A549 (cell line): ENCODE measurements around the gene GRID2. TPM values are rescaled to one million over a fixed set of nuclear protein-coding genes. Genes with fewer than 3 reads are reported as not detected.

Experiments
- ATAC-seq, 2 experiments: fragments of 200-7000 bp in 1 of 2; fragments of >200 bp in 1 of 2; cut with Nextera tagmentation in 1 of 2; cut with Tn5 transposase in 1 of 2; 3 replicates each; pipeline versions ENCODE4 v1.8.0 to v1.9.1; 2018 to 2020; ENCODE audit warnings: mild to moderate bottlenecking in 1 of 2, moderate library complexity in 1 of 2
- CTCF ChIA-PET: fragments of 300-600 bp; sonication (Branson Sonifier 250); formaldehyde crosslinking; extraction: SDS; loops from one replicate; lab custom pipeline; 2021; ENCODE audit warnings: antibody characterized with exemption, inconsistent platforms; lab: Yijun Ruan, JAX
- POLR2A ChIA-PET: fragments of 350-600 bp; formaldehyde crosslinking; extraction: SDS; loops from one replicate; lab custom pipeline; 2021; ENCODE audit warnings: antibody characterized with exemption, inconsistent platforms; lab: Yijun Ruan, JAX
- DNase-seq, 2 experiments: peaks; one replicate each; pipeline versions ENCODE4 v3.0.0 to v3.0.0-alpha.2; 2011 to 2016; ENCODE audit warnings: low read depth in 1 of 2, low spot score in 1 of 2
- FAIRE-seq: peaks from 2 replicates; lab custom pipeline; 2011; peaks lifted over from hg19 to GRCh38; lab: Jason Lieb, UNC
- H3K27ac ChIP-seq, 2 experiments: fragments of >200 bp; sonication (Bioruptor Twin); formaldehyde crosslinking; 3 replicates each; pipeline ENCODE4 v1.5.1; 2016 to 2017
- H3K4me1 ChIP-seq: fragments of >200 bp; sonication (Bioruptor Twin); formaldehyde crosslinking; 3 replicates; pipeline ENCODE4 v1.6.1; 2016
- H3K4me2 ChIP-seq: fragments of >200 bp; sonication (Bioruptor Twin); formaldehyde crosslinking; 3 replicates; pipeline ENCODE4 v1.6.1; 2016
- H3K4me3 ChIP-seq: fragments of >200 bp; sonication (Bioruptor Twin); formaldehyde crosslinking; 3 replicates; pipeline ENCODE4 v1.5.1; 2016
- H3K9me3 ChIP-seq: fragments of >200 bp; sonication (Bioruptor Twin); formaldehyde crosslinking; 3 replicates; pipeline ENCODE4 v1.6.1; 2016
- BHLHE40 ChIP-seq: IDR thresholded peaks from 2 replicates; pipeline ENCODE4 v1.6.1; 2012; ENCODE audit warnings: low read depth, low read length, inconsistent platforms
- CBX2 ChIP-seq: fragments of 200-600 bp; sonication (generic); IDR thresholded peaks from 2 replicates; pipeline ENCODE4 v1.6.1; 2016; ENCODE audit warnings: low read depth, mild to moderate bottlenecking, borderline replicate concordance
- CBX8 ChIP-seq: fragments of 200-600 bp; sonication (generic); IDR thresholded peaks from 2 replicates; pipeline ENCODE4 v1.6.1; 2016
- CHD2 ChIP-seq: fragments of 150-350 bp; IDR thresholded peaks from 2 replicates; pipeline ENCODE4 v1.6.1; 2014; ENCODE audit warnings: low read length; ENCODE audit not compliant: partially characterized antibody
- EHMT2 ChIP-seq: fragments of 200-600 bp; sonication (generic); IDR thresholded peaks from 2 replicates; pipeline ENCODE4 v1.6.1; 2016; ENCODE audit warnings: antibody characterized with exemption, low read depth, mild to moderate bottlenecking, moderate library complexity
- EP300 ChIP-seq, 2 experiments: fragments of >200 bp; sonication (Bioruptor Twin); formaldehyde crosslinking; IDR thresholded peaks; 2 replicates in 1 of 2; 3 replicates in 1 of 2; pipeline ENCODE4 v1.6.1; 2016 to 2017
- FOSL2 ChIP-seq, 2 experiments: fragments of 450-650 bp in 1 of 2; fragments of >200 bp in 1 of 2; sonication (Bioruptor Twin) in 1 of 2; formaldehyde crosslinking; IDR thresholded peaks; 2 replicates each; pipeline versions ENCODE4 v1.5.0 to v1.6.1; 2016 to 2020; ENCODE audit warnings: mild to moderate bottlenecking in 1 of 2, moderate library complexity in 1 of 2
- HOXA7 ChIP-seq: fragments of 250-450 bp; sonication (Bioruptor Pico); IDR thresholded peaks from 2 replicates; pipeline ENCODE4 v1.5.0; 2020; ENCODE audit warnings: mild to moderate bottlenecking, moderate library complexity
- HOXB13 ChIP-seq: fragments of 250-450 bp; sonication (Bioruptor Pico); IDR thresholded peaks from 2 replicates; pipeline ENCODE4 v1.5.0; 2020; ENCODE audit warnings: low read depth, mild to moderate bottlenecking, moderate library complexity
- HOXB5 ChIP-seq: fragments of 250-450 bp; sonication (Bioruptor Pico); IDR thresholded peaks from 2 replicates; pipeline ENCODE4 v1.5.0; 2020; ENCODE audit warnings: mild to moderate bottlenecking, moderate library complexity
- JUN ChIP-seq, 2 experiments: fragments of >200 bp; sonication (Bioruptor Twin); formaldehyde crosslinking; IDR thresholded peaks; 2 replicates in 1 of 2; 3 replicates in 1 of 2; pipeline ENCODE4 v1.6.1; 2016 to 2017
- KDM5A ChIP-seq: fragments of 200-600 bp; sonication (generic); IDR thresholded peaks from 2 replicates; pipeline ENCODE4 v1.6.1; 2016; ENCODE audit warnings: antibody characterized with exemption, mild to moderate bottlenecking
- MAFK ChIP-seq: fragments of 450-650 bp; IDR thresholded peaks from 2 replicates; pipeline ENCODE4 v1.6.1; 2014; ENCODE audit not compliant: partially characterized antibody
- MYC ChIP-seq: IDR thresholded peaks from 2 replicates; pipeline ENCODE4 v1.6.1; 2012; ENCODE audit warnings: mild to moderate bottlenecking, inconsistent platforms, low read length, improper control_type of control experiment, borderline replicate concordance
- NPAS2 ChIP-seq: fragments of 250-450 bp; sonication (Bioruptor Pico); IDR thresholded peaks from 2 replicates; pipeline ENCODE4 v1.8.0; 2022; ENCODE audit warnings: mild to moderate bottlenecking, moderate library complexity, borderline replicate concordance
- NR3C1 ChIP-seq: fragments of >200 bp; sonication (Bioruptor Twin); formaldehyde crosslinking; IDR thresholded peaks from 3 replicates; pipeline ENCODE4 v1.6.1; 2017
- PBX3 ChIP-seq: IDR thresholded peaks from 2 replicates; pipeline ENCODE4 v1.6.1; 2012
- POLR2A ChIP-seq: IDR thresholded peaks from 2 replicates; pipeline ENCODE4 v1.6.1; 2012; ENCODE audit warnings: mild to moderate bottlenecking, low read length
- SMC3 ChIP-seq: fragments of >200 bp; sonication (Bioruptor Twin); formaldehyde crosslinking; IDR thresholded peaks from 3 replicates; pipeline ENCODE4 v1.6.1; 2018; ENCODE audit warnings: inconsistent platforms
- TFCP2L1 ChIP-seq: fragments of 250-450 bp; sonication (Bioruptor Pico); IDR thresholded peaks from 2 replicates; pipeline ENCODE4 v1.5.0; 2021; ENCODE audit warnings: mild to moderate bottlenecking
- TP53 ChIP-seq: fragments of 250-450 bp; sonication (Bioruptor Pico); IDR thresholded peaks from 2 replicates; pipeline ENCODE4 v1.5.0; 2021; ENCODE audit warnings: mild to moderate bottlenecking, moderate library complexity
- ZFP36 ChIP-seq: fragments of 450-650 bp; IDR thresholded peaks from 2 replicates; pipeline ENCODE4 v1.6.1; 2014; ENCODE audit warnings: borderline replicate concordance; ENCODE audit not compliant: partially characterized antibody
- ZNF302 ChIP-seq: fragments of 250-450 bp; sonication (Bioruptor Pico); IDR thresholded peaks from 2 replicates; pipeline ENCODE4 v1.9.0; 2021; ENCODE audit warnings: inconsistent platforms, mild to moderate bottlenecking, moderate library complexity
- whole genome bisulfite sequencing: methylation state at CpG from one replicate; pipeline ENCODE4 v1.1.6; 2017; ENCODE audit errors: missing lambda C conversion rate; 5-methylcytosine and 5-hydroxymethylcytosine counted together
- polyA plus RNA-seq, 4 experiments: library from polyadenylated mRNA; depleted of rRNA in 3 of 4; stranded (reverse); fragments of >200 nt; fragmentation: RNase III in 1 of 4; extraction: RNeasy Plus Mini Kit Qiagen cat#74134 plus additional on column Dnase treatment in 1 of 4; gene quantifications; 2 replicates in 3 of 4; 3 replicates in 1 of 4; pipeline ENCODE4 v1.2.3, GENCODE V29; 2011 to 2017
- TF ChIP-seq, protein P1 (sequence below): fragments of >200 bp; sonication (Bioruptor Twin); formaldehyde crosslinking; IDR thresholded peaks from 3 replicates; pipeline ENCODE4 v1.6.1; 2016

GRID2 gene
- polyA plus RNA-seq, 2 of the 4 experiments (the other 2 are of a cell fraction): not detected

DNA sequence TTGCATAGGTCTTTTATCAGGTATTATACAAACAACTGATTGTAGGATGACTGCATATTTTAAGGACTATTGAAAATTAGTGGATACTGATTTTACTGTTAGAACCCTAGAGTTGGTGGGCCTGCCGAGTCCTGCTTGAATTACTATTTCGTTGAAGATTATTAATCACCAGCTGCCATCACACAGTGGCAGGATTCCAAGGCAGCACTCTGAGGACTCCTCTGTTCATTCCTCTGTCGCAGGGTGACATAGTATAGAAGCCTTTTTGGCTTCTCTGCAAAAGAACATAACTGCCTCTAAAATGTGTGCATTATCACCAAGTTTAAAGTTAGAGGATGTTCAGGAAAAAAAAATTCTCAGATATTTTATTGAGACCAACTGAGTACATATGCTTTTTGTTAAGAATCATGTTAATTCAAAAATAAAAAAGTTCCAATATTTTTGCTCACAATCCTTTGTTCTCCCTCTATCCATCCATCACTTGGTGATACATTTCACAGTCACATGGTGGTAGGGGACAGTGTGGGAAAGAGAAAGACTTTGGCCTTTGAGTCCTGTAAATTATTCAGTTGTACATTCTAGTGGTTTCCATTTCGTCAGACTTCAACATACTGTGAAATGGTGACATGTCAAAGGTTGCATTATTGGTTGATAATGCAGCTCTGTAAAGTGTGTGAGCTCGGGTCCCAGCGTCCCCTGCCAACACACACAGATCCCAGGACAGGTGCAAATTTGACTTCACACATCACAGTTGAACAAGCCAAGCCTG lies 332.5 kb downstream of the GRID2 start:
- 31% methylated on average over 6 of the region's 6 CpGs for WGBS
- ATAC-seq (no peak), FAIRE-seq (no peak), DNase-seq (no peak)
- no peak overlapping the region for H3K4me3 ChIP-seq
- ChIA-PET CTCF (no interaction called here), POLR2A (no interaction called here)
- no peaks in the 10 kb centered on the region for H3K9me3 ChIP-seq
- no peak overlapping the region for H3K27ac ChIP-seq
- TF ChIP-seq TFCP2L1 (no peak), ZFP36 (no peak), PBX3 (no peak), EP300 (IDR thresholded peaks at IDR 0.05) (no peak), MYC (no peak), POLR2A (no peak)
- no peak overlapping the region for H3K4me2 ChIP-seq
- no peaks in the 10 kb centered on the region for H3K4me1 ChIP-seq

DNA sequence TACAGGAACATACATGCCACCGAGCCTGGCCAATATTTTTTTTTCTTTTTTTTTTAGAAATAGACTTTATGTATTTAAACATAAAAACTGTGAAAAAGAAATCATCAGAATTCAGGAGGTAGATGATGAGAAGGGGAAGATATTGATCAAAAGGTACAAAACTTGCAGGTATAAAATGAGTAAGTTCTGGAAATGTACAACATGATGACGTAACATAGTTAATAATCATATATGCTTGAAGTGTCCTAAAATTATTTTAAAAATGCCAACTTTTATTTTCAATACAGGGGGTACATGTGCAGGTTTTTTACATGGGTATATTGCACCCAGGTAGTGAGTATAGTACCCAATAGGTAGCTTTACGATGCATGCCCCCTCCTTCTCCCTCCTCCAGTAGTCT lies 337.6 kb downstream of the GRID2 start:
- DNase-seq (no peak), FAIRE-seq (no peak), ATAC-seq (no peak)
- no peak overlapping the region for H3K27ac ChIP-seq
- no peak overlapping the region for H3K4me2 ChIP-seq
- CTCF ChIA-PET: no interaction called here
- H3K4me1 ChIP-seq: no peaks in the 10 kb centered on the region
- H3K4me3 ChIP-seq: no peak overlapping the region
- 23% methylated on average over 3 of the region's 3 CpGs for WGBS
- TF ChIP-seq ZNF302 (CRISPR knock-in tag) (no peak), NPAS2 (CRISPR knock-in tag) (no peak), TP53 (CRISPR knock-in tag) (no peak), BHLHE40 (no peak), HOXB5 (CRISPR knock-in tag) (no peak), CBX2 (no peak), KDM5A (no peak), EHMT2 (no peak), FOSL2 (IDR thresholded peaks at IDR 0.05) (no peak), FOSL2 (CRISPR knock-in tag; IDR thresholded peaks at IDR 0.05) (no peak), TFCP2L1 (no peak)
- TF ChIP-seq, protein P1, sequence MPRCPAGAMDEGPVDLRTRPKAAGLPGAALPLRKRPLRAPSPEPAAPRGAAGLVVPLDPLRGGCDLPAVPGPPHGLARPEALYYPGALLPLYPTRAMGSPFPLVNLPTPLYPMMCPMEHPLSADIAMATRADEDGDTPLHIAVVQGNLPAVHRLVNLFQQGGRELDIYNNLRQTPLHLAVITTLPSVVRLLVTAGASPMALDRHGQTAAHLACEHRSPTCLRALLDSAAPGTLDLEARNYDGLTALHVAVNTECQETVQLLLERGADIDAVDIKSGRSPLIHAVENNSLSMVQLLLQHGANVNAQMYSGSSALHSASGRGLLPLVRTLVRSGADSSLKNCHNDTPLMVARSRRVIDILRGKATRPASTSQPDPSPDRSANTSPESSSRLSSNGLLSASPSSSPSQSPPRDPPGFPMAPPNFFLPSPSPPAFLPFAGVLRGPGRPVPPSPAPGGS: no peak
- no peaks in the 10 kb centered on the region for H3K9me3 ChIP-seq
- POLR2A ChIA-PET: no interaction called here

- ChIA-PET POLR2A (no interaction called here), CTCF (no interaction called here)
- Histone ChIP-seq H3K27ac (no peak overlapping the region), H3K4me2 (no peak overlapping the region), H3K4me1 (no peaks in the 10 kb centered on the region), H3K9me3 (no peaks in the 10 kb centered on the region), H3K4me3 (no peak overlapping the region)
- no peak for ATAC-seq
- TF ChIP-seq JUN (IDR thresholded peaks at IDR 0.05): no peak
- no peak for TF ChIP-seq SMC3
- no peak for TF ChIP-seq TP53 (CRISPR knock-in tag)
- no peak for TF ChIP-seq HOXB5 (CRISPR knock-in tag)
- TF ChIP-seq ZNF302 (CRISPR knock-in tag): no peak
- no peak for TF ChIP-seq NR3C1
- TF ChIP-seq HOXB13 (CRISPR knock-in tag): no peak
- no peak for TF ChIP-seq TFCP2L1
- no peak for TF ChIP-seq CBX8
- no peak for TF ChIP-seq EP300 (IDR thresholded peaks at IDR 0.05)
- TF ChIP-seq CBX2: no peak
- no peak for TF ChIP-seq HOXA7 (CRISPR knock-in tag)
- TF ChIP-seq CHD2: no peak
- no peak for TF ChIP-seq MAFK
- WGBS: 30% methylated on average over 2 of the region's 2 CpGs
- DNase-seq: no peak
- FAIRE-seq: peak; percentile 23
Measured at GRCh38 chr4:92646826-92647225, 343.1 kb downstream of the GRID2 start.
